K562 (cell line): ENCODE data around the gene FRMD5. TPM values are rescaled to one million over a fixed set of nuclear protein-coding genes. Genes with fewer than 3 reads are reported as not detected.

Source experiments
- CBX1 ChIP-seq: sonication (generic); IDR thresholded peaks from 2 replicates; pipeline ENCODE4 v1.6.1; 2016; ENCODE audit warnings: antibody characterized with exemption, low read depth, mild to moderate bottlenecking
- FOS ChIP-seq: IDR thresholded peaks from 3 replicates; pipeline ENCODE4 v1.6.1; 2011; ENCODE audit not compliant: insufficient read length; ENCODE audit errors: extremely low read depth
- PBX2 ChIP-seq, 2 experiments: IDR thresholded peaks in 1 of 2; conservative IDR thresholded peaks in 1 of 2; 2 replicates each; pipeline ENCODE4 v1.6.1; 2016; ENCODE audit warnings: low read depth in 2 of 2, mild to moderate bottlenecking in 1 of 2, missing compliant biosample characterization in 1 of 2, missing genetic modification characterization in 1 of 2, moderate library complexity in 1 of 2
- PRDM10 ChIP-seq: fragments of 450-650 bp; IDR thresholded peaks from 2 replicates; pipeline ENCODE4 v1.6.1; 2018; ENCODE audit not compliant: partially characterized antibody
- RUNX1 ChIP-seq: sonication (generic); IDR thresholded peaks from 2 replicates; pipeline ENCODE4 v1.6.1; 2016; ENCODE audit warnings: antibody characterized with exemption, low read depth
- SETDB1 ChIP-seq: IDR thresholded peaks from one replicate; pipeline ENCODE4 v1.6.1; 2012; ENCODE audit warnings: low read length, control low read depth, inconsistent platforms
- THRA ChIP-seq: fragments of 450-650 bp; IDR thresholded peaks from 2 replicates; pipeline ENCODE4 v1.6.1; 2017; ENCODE audit warnings: mild to moderate bottlenecking, moderate library complexity
- ZC3H4 ChIP-seq: sonication (generic); formaldehyde crosslinking; IDR thresholded peaks from 2 replicates; pipeline ENCODE4 v1.9.0; 2021; ENCODE audit warnings: missing genetic modification reagents, borderline replicate concordance
- ZNF12 ChIP-seq: sonication (generic); formaldehyde crosslinking; IDR thresholded peaks from 2 replicates; pipeline ENCODE4 v1.4.0; 2020; ENCODE audit warnings: mild to moderate bottlenecking, missing genetic modification reagents
- ZNF609 ChIP-seq: sonication (generic); formaldehyde crosslinking; IDR thresholded peaks from 2 replicates; pipeline ENCODE4 v1.8.1; 2023; ENCODE audit warnings: missing genetic modification reagents, mild to moderate bottlenecking, borderline replicate concordance
- polyA plus RNA-seq, 8 experiments: library from polyadenylated mRNA; depleted of rRNA in 4 of 8; stranded (reverse) in 5 of 8; unstranded in 3 of 8; fragments of >200 nt; fragmentation: Nextera tagmentation in 2 of 8; fragmentation: Illumina TruSeq in 1 of 8; extraction: Ambion mirVana in 2 of 8; extraction: Trizol in 1 of 8; gene quantifications; 2 replicates each; pipeline versions ENCODE4 v1.2.1 to v1.2.3, GENCODE V29; 2011 to 2014; ENCODE audit warnings: inconsistent platforms in 1 of 8, missing spikeins in 1 of 8
- total RNA-seq, 7 experiments: library from RNA; depleted of rRNA in 6 of 7; stranded (reverse); fragments of >200 nt in 6 of 7; fragmentation: Illumina TruSeq in 2 of 7; extraction: Trizol in 2 of 7; gene quantifications; 2 replicates each; pipeline versions ENCODE4 v1.2.1 to v1.2.3, GENCODE V29; 2011 to 2021; ENCODE audit warnings: low replicate concordance in 1 of 7

Gene FRMD5
- total and polyA plus RNA-seq, 9 of the 15 experiments (the other 6 are each of a cell fraction or from before 2014, with no cell fraction given), result 0.13 to 0.38 TPM; not detected in 7

GRCh38 chr15:43901495-43901894, 293.6 kb downstream of the FRMD5 start (continued):
- TF ChIP-seq ZNF609 (CRISPR knock-in tag) (no peak), PBX2 (CRISPR knock-in tag; IDR thresholded peaks at IDR 0.05; ENCODE audit: low read depth) (no peak), PBX2 (tag; conservative IDR thresholded peaks at IDR 0.05; ENCODE audit: low read depth) (no peak), FOS (no peak), RUNX1 (no peak), PRDM10 (no peak), ZC3H4 (no peak), CBX1 (no peak), ZNF12 (CRISPR knock-in tag) (no peak), SETDB1 (no peak), THRA (no peak)
